ENCODE results near the gene RTEL1. TPM values are rescaled to one million over a fixed set of nuclear protein-coding genes. Genes with fewer than 3 reads are reported as not detected.

RTEL1 gene
- total RNA-seq, 6 experiments from 2014 or later: 9.6 to 16.3 (median 12.4) TPM

DNA sequence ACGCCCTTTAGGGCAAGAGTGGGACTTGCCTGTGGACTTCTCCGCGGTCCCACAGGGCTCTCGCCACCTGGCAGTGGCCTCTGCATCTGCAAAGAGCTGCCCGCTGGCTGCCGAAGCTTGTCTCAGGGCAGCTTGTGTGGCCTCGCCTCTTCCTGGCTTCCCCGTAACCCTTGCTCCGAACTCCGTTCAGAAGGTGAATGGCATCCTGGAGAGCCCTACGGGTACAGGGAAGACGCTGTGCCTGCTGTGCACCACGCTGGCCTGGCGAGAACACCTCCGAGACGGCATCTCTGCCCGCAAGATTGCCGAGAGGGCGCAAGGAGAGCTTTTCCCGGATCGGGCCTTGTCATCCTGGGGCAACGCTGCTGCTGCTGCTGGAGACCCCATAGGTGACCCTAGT, 3.0 kb downstream of the RTEL1 start:
- no peak for TF ChIP-seq POLR2A (IDR thresholded peaks at IDR 0.05)
- TF ChIP-seq, protein P1, sequence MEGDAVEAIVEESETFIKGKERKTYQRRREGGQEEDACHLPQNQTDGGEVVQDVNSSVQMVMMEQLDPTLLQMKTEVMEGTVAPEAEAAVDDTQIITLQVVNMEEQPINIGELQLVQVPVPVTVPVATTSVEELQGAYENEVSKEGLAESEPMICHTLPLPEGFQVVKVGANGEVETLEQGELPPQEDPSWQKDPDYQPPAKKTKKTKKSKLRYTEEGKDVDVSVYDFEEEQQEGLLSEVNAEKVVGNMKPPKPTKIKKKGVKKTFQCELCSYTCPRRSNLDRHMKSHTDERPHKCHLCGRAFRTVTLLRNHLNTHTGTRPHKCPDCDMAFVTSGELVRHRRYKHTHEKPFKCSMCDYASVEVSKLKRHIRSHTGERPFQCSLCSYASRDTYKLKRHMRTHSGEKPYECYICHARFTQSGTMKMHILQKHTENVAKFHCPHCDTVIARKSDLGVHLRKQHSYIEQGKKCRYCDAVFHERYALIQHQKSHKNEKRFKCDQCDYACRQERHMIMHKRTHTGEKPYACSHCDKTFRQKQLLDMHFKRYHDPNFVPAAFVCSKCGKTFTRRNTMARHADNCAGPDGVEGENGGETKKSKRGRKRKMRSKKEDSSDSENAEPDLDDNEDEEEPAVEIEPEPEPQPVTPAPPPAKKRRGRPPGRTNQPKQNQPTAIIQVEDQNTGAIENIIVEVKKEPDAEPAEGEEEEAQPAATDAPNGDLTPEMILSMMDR (IDR thresholded peaks at IDR 0.05): no peak
- peaks cover 0 to 17% (median 6%) of the 10 kb centered on the region in 4 donors for H3K4me1 ChIP-seq
- peaks cover 0 to 11% (median 4%) of the 10 kb centered on the region in 4 donors for H3K36me3 ChIP-seq
- WGBS (ENCODE audit: insufficient coverage, low coverage, low lambda C conversion rate, missing lambda C conversion rate): no CpG with 5 or more reads among the region's 22 CpGs
- ATAC-seq (no peak), DNase-seq (no peak)
- H3K9me3 ChIP-seq: no peaks in the 10 kb centered on the region
- H3K4me3 ChIP-seq: no peak overlapping the region
- no peaks in the 10 kb centered on the region for H3K27me3 ChIP-seq
- H3K27ac ChIP-seq: no peak overlapping the region
- intact Hi-C loops (cut with DNase I): no loop called here

DNA sequence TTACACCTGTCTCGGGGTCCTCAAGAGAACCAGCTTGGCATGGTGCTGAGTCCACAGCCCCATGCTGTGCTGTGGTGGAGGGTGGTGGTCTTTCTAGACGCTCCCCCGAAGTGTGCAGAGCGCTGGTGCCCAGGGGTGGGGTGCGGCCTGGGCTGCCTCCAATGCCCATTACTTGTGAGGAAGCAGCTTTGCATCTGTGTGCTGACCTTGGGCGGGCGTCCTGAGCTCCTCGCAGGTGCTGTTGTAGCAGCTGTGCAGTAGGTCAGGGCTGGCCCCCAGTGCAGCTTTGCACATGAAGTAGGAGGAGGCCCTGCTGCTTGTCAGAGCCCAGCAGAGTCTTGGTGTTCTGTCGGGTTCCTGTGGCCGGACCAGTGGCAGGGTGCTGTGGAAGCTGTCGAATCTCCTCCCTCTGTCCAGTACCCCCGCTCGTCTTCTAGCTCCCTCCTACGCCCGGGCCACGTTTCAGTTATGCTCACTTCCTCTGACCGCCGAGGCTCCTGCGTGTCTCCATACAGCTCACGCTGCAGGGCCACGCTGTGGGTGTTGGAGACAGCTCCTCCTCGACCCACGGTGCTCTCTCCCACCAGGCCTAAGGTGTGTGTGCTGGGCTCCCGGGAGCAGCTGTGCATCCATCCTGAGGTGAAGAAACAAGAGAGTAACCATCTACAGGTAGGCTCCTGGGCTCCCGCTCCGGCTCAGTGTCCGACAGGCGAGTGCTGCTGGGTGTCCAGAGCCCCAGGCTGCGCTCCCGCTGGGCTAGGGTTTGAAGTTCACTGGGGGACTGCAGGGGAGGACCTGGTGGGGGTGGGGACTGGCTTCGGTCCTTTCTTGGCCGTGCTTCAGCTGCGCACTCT, 4.1 kb downstream of the RTEL1 start:
- Histone ChIP-seq H3K36me3 (peaks cover 0 to 14% (median 4%) of the 10 kb centered on the region in 4 donors), H3K4me3 (no peak overlapping the region), H3K9me3 (no peaks in the 10 kb centered on the region), H3K4me1 (peaks cover 0 to 17% (median 6%) of the 10 kb centered on the region in 4 donors), H3K27me3 (no peaks in the 10 kb centered on the region), H3K27ac (no peak overlapping the region)
- WGBS (ENCODE audit: insufficient coverage, low coverage, low lambda C conversion rate, missing lambda C conversion rate): 84% methylated on average over 12 of the region's 33 CpGs
- intact Hi-C loops (cut with DNase I): no loop called here
- DNase-seq: no peak
- ATAC-seq: no peak
- TF ChIP-seq POLR2A (IDR thresholded peaks at IDR 0.05): no peak
- TF ChIP-seq, protein P1 (IDR thresholded peaks at IDR 0.05): no peak

DNA sequence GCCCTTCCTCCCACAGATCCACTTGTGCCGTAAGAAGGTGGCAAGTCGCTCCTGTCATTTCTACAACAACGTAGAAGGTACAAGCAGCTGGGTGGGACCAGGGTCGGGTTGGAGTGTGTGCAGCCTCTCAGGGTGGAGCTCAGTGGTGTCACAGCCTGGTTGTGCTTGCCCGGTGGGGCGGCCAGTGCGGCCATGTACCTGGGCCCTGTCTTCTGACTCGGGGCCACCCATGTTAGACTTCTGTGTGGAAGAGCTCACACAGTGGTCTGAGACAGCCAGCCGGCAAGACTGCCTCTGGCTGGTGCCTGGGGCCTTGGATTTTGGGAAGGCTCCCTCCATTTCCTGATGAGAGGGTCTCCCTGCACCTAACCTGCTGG, 4.7 kb downstream of the RTEL1 start:
- no peak for TF ChIP-seq POLR2A (IDR thresholded peaks at IDR 0.05)
- TF ChIP-seq, protein P1 (IDR thresholded peaks at IDR 0.05): no peak
- WGBS (ENCODE audit: insufficient coverage, low coverage, low lambda C conversion rate, missing lambda C conversion rate): no CpG with 5 or more reads among the region's 9 CpGs
- H3K27me3 ChIP-seq: no peaks in the 10 kb centered on the region
- DNase-seq (no peak), ATAC-seq (no peak)
- intact Hi-C loops (cut with DNase I): no loop called here
- peaks cover 0 to 20% (median 4%) of the 10 kb centered on the region in 4 donors for H3K36me3 ChIP-seq
- peaks cover 0 to 13% (median 3%) of the 10 kb centered on the region in 4 donors for H3K4me1 ChIP-seq
- H3K9me3 ChIP-seq: no peaks in the 10 kb centered on the region
- H3K4me3 ChIP-seq: no peak overlapping the region
- H3K27ac ChIP-seq: no peak overlapping the region

DNA sequence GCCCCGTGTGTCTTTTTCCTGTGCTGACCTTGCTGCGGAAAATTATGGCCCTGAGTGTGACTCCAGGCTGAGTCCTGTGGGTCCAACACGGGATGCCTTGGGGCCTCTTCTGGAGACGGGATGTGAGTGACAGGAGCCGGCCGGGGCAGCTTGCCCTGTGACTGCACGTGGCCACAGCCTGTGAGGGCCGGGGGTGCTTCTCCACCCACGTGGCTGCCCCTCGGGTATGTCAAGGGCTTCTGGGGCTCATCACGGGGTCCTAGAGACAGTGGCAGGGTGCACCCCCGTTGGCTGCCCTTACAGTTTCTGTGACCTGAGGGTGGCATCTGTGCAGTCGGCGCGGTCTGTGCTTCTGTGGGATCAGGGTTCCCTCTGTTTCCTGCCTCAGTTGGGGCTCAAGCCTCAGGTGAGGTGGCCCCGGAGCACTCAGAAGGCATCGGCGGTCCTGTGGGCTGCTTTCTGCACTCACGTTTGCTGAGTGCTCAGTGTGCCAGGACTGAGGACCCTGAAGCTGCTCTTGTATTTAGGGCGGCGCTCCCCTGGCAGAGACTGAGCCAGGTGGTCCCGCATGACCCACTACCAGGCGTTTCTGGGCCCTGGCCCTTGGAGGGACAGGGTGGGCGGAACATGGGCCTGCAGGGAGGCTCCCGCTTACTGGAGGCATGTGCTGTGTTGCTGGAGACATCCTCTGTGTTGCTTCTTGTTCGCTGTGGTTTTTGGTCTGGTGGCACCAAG, 5.4 kb downstream of the RTEL1 start:
- WGBS (ENCODE audit: insufficient coverage, low coverage, low lambda C conversion rate, missing lambda C conversion rate): 100% methylated on average over 2 of the region's 26 CpGs
- Histone ChIP-seq H3K36me3 (peaks cover 0 to 20% (median 4%) of the 10 kb centered on the region in 4 donors), H3K27me3 (no peaks in the 10 kb centered on the region), H3K4me3 (no peak overlapping the region), H3K27ac (no peak overlapping the region), H3K9me3 (no peaks in the 10 kb centered on the region), H3K4me1 (peaks cover 0 to 10% (median 3%) of the 10 kb centered on the region in 4 donors)
- ATAC-seq (no peak), DNase-seq (no peak)
- TF ChIP-seq, protein P1 (IDR thresholded peaks at IDR 0.05): no peak
- no peak for TF ChIP-seq POLR2A (IDR thresholded peaks at IDR 0.05)
- intact Hi-C loops (cut with DNase I): no loop called here

Measured in right lobe of liver (tissue), 6 donors.